Measurements from ENCODE around the gene PSME2. TPM values are rescaled to one million over a fixed set of nuclear protein-coding genes. Genes with fewer than 3 reads are reported as not detected.
A peak's percentile ranks its signal among the peaks of the same experiment; 100 is the strongest.

PSME2 gene
- total and polyA plus RNA-seq, 2 of the 13 experiments (the other 11 are each of a cell fraction or from before 2014, with no cell fraction given) = 332 to 716 TPM

GRCh38 chr14:24096545-24097181, 49.7 kb downstream of the PSME2 start (continued):
- TF ChIP-seq MYPOP (CRISPR knock-in tag; IDR thresholded peaks at IDR 0.05) (no peak), MZF1 (CRISPR knock-in tag; IDR thresholded peaks at IDR 0.05; ENCODE audit: borderline replicate concordance) (0 out of 2 replicates have a peak, but pooled peaks have one; percentile 55), STAG1 (CRISPR knock-in tag; IDR thresholded peaks at IDR 0.05) (no peak), MTA3 (CRISPR knock-in tag; IDR thresholded peaks at IDR 0.05) (peak; percentile 75; the same call in 1 of the 2 replicates), ELF1 (CRISPR knock-in tag; IDR thresholded peaks at IDR 0.05) (no peak), PAF1 (CRISPR knock-in tag; IDR thresholded peaks at IDR 0.05) (peak; percentile 98), SAFB2 (CRISPR knock-in tag; IDR thresholded peaks at IDR 0.05; ENCODE audit: borderline replicate concordance, low read depth) (no peak; the same call in 1 of the 2 replicates), ATF2 (CRISPR knock-in tag; IDR thresholded peaks at IDR 0.05) (peak; percentile 70; the same call in 1 of the 2 replicates), MYC (CRISPR knock-in tag; IDR thresholded peaks at IDR 0.05; ENCODE audit: borderline replicate concordance) (0 out of 2 replicates have a peak, but pooled peaks have one; percentile 26), ZNF839 (CRISPR knock-in tag; IDR thresholded peaks at IDR 0.05; ENCODE audit: borderline replicate concordance) (peak; percentile 23; the same call in 1 of the 2 replicates), ZNF619 (CRISPR knock-in tag; IDR thresholded peaks at IDR 0.05) (peak; percentile 74; the same call in 1 of the 2 replicates), MLX (CRISPR knock-in tag; IDR thresholded peaks at IDR 0.05) (no peak), ELK4 (CRISPR knock-in tag; IDR thresholded peaks at IDR 0.05; ENCODE audit: borderline replicate concordance) (no peak), SP140L (CRISPR knock-in tag; IDR thresholded peaks at IDR 0.05; ENCODE audit: borderline replicate concordance) (no peak), NFE2 (CRISPR knock-in tag; IDR thresholded peaks at IDR 0.05) (no peak), ZNF333 (CRISPR knock-in tag; IDR thresholded peaks at IDR 0.05; ENCODE audit: borderline replicate concordance) (peak; percentile 90; the same call in 1 of the 2 replicates), EP300 (IDR thresholded peaks at IDR 0.05; ENCODE audit: low read depth in 2 of 2, low read length in 2 of 2) (no peak), EP300 (CRISPR knock-in tag; IDR thresholded peaks at IDR 0.05; ENCODE audit: borderline replicate concordance) (0 out of 2 replicates have a peak, but pooled peaks have one; percentile 19), PAXIP1 (CRISPR knock-in tag; conservative IDR thresholded peaks at IDR 0.05) (no peak), ZZZ3 (CRISPR knock-in tag; IDR thresholded peaks at IDR 0.05; ENCODE audit: borderline replicate concordance) (0 out of 2 replicates have a peak, but pooled peaks have one; percentile 27), EED (CRISPR knock-in tag; IDR thresholded peaks at IDR 0.05) (0 out of 2 replicates have a peak, but pooled peaks have one; percentile 22)
